HepG2 (cell line): ENCODE measurements around the gene RARA. TPM values are rescaled to one million over a fixed set of nuclear protein-coding genes. Genes with fewer than 3 reads are reported as not detected.

Experiments
- JDP2 ChIP-seq: sonication (generic); formaldehyde crosslinking; IDR thresholded peaks from 2 replicates; pipeline ENCODE4 v1.8.1; 2022; ENCODE audit warnings: missing genetic modification reagents, borderline replicate concordance
- MBD4 ChIP-seq: IDR thresholded peaks from 2 replicates; pipeline ENCODE4 v1.6.1; 2012; ENCODE audit warnings: low read length, inconsistent platforms, borderline replicate concordance
- MTF2 ChIP-seq: sonication (generic); formaldehyde crosslinking; IDR thresholded peaks from 2 replicates; pipeline ENCODE4 v1.5.0; 2020; ENCODE audit warnings: missing genetic modification reagents, borderline replicate concordance
- NBN ChIP-seq: fragments of 450-650 bp; conservative IDR thresholded peaks from 2 replicates; pipeline ENCODE4 v1.6.1; 2017
- RAD21 ChIP-seq: fragments of 450-650 bp; formaldehyde crosslinking; IDR thresholded peaks from 2 replicates; pipeline ENCODE4 v1.5.0; 2020; ENCODE audit warnings: mild to moderate bottlenecking
- SNAI1 ChIP-seq: sonication (generic); formaldehyde crosslinking; IDR thresholded peaks from 2 replicates; pipeline ENCODE4 v1.5.0; 2020; ENCODE audit warnings: mild to moderate bottlenecking, missing genetic modification reagents, borderline replicate concordance
- SOX13 ChIP-seq, 3 experiments: fragments of 450-650 bp in 1 of 3; sonication (generic) in 1 of 3; formaldehyde crosslinking in 1 of 3; IDR thresholded peaks in 2 of 3; conservative IDR thresholded peaks in 1 of 3; 2 replicates each; pipeline versions ENCODE4 v1.5.0 to v1.6.1; 2016 to 2020; ENCODE audit warnings: antibody characterized with exemption in 1 of 3, mild to moderate bottlenecking in 1 of 3, missing compliant biosample characterization in 1 of 3, missing genetic modification reagents in 1 of 3, moderate library complexity in 1 of 3
- ZNF430 ChIP-seq: sonication (generic); formaldehyde crosslinking; IDR thresholded peaks from 2 replicates; pipeline ENCODE4 v1.9.0; 2021; ENCODE audit warnings: mild to moderate bottlenecking, missing genetic modification reagents
- polyA plus RNA-seq, 8 experiments: library from polyadenylated mRNA; depleted of rRNA in 3 of 8; stranded (reverse) in 7 of 8; unstranded in 1 of 8; fragments of >200 nt; fragmentation: Illumina TruSeq in 4 of 8; extraction: Trizol in 4 of 8; gene quantifications; 2 replicates each; pipeline versions ENCODE4 v1.2.1 to v1.2.3, GENCODE V29; 2011 to 2016; ENCODE audit warnings: low read depth in 4 of 8, missing spikeins in 1 of 8, mixed read lengths in 1 of 8; ENCODE audit not compliant: insufficient read depth in 1 of 8
- total RNA-seq, 5 experiments: library from RNA; depleted of rRNA; stranded (reverse); fragments of >200 nt; fragmentation: Illumina TruSeq; extraction: Trizol; gene quantifications; 2 replicates each; pipeline ENCODE4 v1.2.3, GENCODE V29; 2016; ENCODE audit warnings: low read depth in 1 of 5
- TF ChIP-seq, protein P1 (sequence below): sonication (generic); formaldehyde crosslinking; IDR thresholded peaks from one replicate; pipeline ENCODE4 v1.5.1; 2020; ENCODE audit warnings: mild to moderate bottlenecking, missing genetic modification reagents; ENCODE audit errors: not compliant biosample characterization
- TF ChIP-seq, protein P2 (sequence below): sonication (generic); formaldehyde crosslinking; IDR thresholded peaks from 2 replicates; pipeline ENCODE4 v1.5.1; 2020; ENCODE audit warnings: mild to moderate bottlenecking, missing genetic modification reagents, borderline replicate concordance
- TF ChIP-seq, protein P3 (sequence below): sonication (generic); formaldehyde crosslinking; IDR thresholded peaks from 2 replicates; pipeline ENCODE4 v1.5.1; 2020; ENCODE audit warnings: mild to moderate bottlenecking, missing genetic modification reagents
- TF ChIP-seq, protein P4 (sequence below): sonication (generic); formaldehyde crosslinking; IDR thresholded peaks from 2 replicates; pipeline ENCODE4 v1.4.0; 2020; ENCODE audit warnings: missing genetic modification reagents

RARA gene
- total and polyA plus RNA-seq, 2 of the 13 experiments (the other 11 are each of a cell fraction or from before 2014, with no cell fraction given) = 6.4 to 8.6 TPM

DNA sequence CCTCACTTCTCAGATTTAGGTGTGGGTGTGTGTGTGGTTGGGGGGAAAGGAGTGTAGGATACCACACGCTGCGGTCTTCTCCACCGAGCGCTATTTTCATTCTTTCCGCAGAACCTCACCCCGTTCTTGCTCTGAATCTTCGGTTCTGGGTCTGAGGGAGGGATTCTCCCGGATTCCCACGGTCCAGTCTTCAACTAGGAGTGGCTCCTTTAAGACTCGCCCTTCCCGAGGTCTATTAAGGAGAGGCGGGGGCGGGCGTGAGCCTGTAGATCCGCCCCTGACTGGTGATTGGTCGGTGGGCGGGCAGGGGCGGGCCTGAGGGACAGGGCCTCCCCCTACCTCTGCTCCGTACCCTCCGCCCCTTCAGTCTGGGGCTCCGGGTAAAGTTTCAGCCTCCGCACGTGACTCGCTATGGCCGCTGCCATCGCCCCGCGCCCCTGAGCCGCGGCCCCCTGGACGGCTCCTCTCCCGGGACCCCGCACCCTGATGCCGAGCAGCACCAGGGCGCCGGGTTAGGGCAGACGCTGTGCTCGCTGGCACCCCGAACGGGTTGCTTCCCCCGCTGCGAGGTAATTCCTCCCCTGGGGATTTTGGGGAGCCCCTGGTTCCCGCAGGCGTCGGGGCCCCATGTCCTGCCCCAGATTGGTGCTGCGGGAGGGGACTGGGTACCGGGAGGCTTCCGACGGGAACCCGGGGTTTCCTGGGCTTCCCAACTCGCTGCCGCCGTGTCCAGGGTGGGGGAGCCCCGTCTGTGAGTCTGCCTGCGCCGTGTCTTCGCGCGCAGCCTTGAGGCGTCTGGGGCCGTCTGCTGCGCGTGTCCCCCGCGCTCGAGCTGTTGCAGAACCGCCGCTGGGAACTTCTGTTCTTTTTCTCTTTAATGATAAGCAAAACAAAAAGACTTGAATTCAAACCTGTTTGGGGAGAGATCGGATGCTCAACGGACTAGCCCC, 9.2 kb downstream of the RARA start (continued):
- TF ChIP-seq, protein P1, sequence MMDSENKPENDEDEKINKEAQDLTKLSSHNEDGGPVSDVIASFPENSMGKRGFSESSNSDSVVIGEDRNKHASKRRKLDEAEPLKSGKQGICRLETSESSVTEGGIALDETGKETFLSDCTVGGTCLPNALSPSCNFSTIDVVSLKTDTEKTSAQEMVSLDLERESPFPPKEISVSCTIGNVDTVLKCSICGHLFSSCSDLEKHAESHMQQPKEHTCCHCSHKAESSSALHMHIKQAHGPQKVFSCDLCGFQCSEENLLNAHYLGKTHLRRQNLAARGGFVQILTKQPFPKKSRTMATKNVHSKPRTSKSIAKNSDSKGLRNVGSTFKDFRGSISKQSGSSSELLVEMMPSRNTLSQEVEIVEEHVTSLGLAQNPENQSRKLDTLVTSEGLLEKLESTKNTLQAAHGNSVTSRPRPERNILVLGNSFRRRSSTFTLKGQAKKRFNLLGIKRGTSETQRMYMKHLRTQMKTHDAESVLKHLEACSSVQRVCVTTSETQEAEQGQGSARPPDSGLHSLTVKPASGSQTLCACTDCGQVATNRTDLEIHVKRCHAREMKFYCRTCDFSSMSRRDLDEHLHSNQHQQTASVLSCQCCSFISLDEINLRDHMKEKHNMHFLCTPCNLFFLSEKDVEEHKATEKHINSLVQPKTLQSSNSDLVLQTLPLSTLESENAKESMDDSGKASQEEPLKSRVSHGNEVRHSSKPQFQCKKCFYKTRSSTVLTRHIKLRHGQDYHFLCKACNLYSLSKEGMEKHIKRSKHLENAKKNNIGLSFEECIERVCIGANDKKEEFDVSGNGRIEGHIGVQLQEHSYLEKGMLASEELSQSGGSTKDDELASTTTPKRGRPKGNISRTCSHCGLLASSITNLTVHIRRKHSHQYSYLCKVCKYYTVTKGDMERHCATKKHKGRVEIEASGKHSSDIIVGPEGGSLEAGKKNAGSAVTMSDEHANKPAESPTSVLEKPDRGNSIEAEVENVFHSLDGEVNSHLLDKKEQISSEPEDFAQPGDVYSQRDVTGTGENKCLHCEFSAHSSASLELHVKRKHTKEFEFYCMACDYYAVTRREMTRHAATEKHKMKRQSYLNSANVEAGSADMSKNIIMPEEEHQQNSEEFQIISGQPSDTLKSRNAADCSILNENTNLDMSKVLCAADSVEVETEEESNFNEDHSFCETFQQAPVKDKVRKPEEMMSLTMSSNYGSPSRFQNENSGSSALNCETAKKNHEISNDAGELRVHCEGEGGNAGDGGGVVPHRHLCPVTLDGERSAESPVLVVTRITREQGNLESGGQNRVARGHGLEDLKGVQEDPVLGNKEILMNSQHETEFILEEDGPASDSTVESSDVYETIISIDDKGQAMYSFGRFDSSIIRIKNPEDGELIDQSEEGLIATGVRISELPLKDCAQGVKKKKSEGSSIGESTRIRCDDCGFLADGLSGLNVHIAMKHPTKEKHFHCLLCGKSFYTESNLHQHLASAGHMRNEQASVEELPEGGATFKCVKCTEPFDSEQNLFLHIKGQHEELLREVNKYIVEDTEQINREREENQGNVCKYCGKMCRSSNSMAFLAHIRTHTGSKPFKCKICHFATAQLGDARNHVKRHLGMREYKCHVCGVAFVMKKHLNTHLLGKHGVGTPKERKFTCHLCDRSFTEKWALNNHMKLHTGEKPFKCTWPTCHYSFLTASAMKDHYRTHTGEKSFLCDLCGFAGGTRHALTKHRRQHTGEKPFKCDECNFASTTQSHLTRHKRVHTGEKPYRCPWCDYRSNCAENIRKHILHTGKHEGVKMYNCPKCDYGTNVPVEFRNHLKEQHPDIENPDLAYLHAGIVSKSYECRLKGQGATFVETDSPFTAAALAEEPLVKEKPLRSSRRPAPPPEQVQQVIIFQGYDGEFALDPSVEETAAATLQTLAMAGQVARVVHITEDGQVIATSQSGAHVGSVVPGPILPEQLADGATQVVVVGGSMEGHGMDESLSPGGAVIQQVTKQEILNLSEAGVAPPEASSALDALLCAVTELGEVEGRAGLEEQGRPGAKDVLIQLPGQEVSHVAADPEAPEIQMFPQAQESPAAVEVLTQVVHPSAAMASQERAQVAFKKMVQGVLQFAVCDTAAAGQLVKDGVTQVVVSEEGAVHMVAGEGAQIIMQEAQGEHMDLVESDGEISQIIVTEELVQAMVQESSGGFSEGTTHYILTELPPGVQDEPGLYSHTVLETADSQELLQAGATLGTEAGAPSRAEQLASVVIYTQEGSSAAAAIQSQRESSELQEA (CRISPR knock-in tag) = no peak
- TF ChIP-seq, protein P2, sequence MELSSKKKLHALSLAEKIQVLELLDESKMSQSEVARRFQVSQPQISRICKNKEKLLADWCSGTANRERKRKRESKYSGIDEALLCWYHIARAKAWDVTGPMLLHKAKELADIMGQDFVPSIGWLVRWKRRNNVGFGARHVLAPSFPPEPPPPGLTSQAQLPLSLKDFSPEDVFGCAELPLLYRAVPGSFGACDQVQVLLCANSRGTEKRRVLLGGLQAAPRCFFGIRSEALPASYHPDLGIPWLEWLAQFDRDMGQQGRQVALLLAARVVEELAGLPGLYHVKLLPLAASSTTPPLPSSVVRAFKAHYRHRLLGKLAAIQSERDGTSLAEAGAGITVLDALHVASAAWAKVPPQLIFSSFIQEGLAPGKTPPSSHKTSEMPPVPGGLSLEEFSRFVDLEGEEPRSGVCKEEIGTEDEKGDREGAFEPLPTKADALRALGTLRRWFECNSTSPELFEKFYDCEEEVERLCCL (CRISPR knock-in tag) = no peak
- TF ChIP-seq ZNF430 (CRISPR knock-in tag) (peak; percentile 85), MBD4 (no peak), MTF2 (CRISPR knock-in tag) (no peak), NBN (no peak), RAD21 (CRISPR knock-in tag) (no peak), SOX13 (IDR thresholded peaks at IDR 0.05) (no peak), SOX13 (CRISPR knock-in tag; conservative IDR thresholded peaks at IDR 0.05 in 1 of 2, IDR thresholded peaks at IDR 0.05 in 1 of 2) (peak in 1 of 2 experiments; percentile 48; a peak in 1 of 4 replicates), JDP2 (no peak), SNAI1 (CRISPR knock-in tag) (peak; percentile 93)
- TF ChIP-seq, protein P3, sequence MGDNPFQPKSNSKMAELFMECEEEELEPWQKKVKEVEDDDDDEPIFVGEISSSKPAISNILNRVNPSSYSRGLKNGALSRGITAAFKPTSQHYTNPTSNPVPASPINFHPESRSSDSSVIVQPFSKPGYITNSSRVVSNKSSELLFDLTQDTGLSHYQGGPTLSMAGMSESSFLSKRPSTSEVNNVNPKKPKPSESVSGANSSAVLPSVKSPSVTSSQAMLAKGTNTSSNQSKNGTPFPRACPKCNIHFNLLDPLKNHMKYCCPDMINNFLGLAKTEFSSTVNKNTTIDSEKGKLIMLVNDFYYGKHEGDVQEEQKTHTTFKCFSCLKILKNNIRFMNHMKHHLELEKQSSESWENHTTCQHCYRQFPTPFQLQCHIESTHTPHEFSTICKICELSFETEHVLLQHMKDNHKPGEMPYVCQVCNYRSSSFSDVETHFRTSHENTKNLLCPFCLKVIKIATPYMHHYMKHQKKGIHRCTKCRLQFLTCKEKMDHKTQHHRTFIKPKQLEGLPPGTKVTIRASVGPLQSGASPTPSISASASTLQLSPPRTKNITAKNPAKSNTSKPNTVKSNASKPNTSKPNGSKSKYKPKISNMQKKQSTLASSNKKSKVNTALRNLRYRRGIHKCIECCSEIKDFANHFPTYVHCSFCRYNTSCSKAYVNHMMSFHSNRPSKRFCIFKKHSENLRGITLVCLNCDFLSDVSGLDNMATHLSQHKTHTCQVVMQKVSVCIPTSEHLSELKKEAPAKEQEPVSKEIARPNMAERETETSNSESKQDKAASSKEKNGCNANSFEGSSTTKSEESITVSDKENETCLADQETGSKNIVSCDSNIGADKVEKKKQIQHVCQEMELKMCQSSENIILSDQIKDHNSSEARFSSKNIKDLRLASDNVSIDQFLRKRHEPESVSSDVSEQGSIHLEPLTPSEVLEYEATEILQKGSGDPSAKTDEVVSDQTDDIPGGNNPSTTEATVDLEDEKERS (CRISPR knock-in tag) = peak; percentile 94
- TF ChIP-seq, protein P4, sequence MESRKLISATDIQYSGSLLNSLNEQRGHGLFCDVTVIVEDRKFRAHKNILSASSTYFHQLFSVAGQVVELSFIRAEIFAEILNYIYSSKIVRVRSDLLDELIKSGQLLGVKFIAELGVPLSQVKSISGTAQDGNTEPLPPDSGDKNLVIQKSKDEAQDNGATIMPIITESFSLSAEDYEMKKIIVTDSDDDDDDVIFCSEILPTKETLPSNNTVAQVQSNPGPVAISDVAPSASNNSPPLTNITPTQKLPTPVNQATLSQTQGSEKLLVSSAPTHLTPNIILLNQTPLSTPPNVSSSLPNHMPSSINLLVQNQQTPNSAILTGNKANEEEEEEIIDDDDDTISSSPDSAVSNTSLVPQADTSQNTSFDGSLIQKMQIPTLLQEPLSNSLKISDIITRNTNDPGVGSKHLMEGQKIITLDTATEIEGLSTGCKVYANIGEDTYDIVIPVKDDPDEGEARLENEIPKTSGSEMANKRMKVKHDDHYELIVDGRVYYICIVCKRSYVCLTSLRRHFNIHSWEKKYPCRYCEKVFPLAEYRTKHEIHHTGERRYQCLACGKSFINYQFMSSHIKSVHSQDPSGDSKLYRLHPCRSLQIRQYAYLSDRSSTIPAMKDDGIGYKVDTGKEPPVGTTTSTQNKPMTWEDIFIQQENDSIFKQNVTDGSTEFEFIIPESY = no peak
